Type B pancreatic cell (in vitro differentiated cells): ENCODE results near the gene FAHD2A. TPM values are rescaled to one million over a fixed set of nuclear protein-coding genes. Genes with fewer than 3 reads are reported as not detected.

Source experiments
- DNase-seq: peaks from one replicate; pipeline ENCODE4 v3.0.0; 2021; ENCODE audit warnings: mixed read lengths; ENCODE audit not compliant: unreplicated experiment; ENCODE audit errors: extremely low spot score
- H3K27ac Mint-ChIP-seq: 2 replicates; pipeline ENCODE4 v1.8.0; 2021; ENCODE audit warnings: mild to moderate bottlenecking, mixed read lengths
- H3K27me3 Mint-ChIP-seq: 2 replicates; pipeline ENCODE4 v1.8.0; 2021; ENCODE audit warnings: mixed read lengths
- H3K36me3 Mint-ChIP-seq: 2 replicates; pipeline ENCODE4 v1.8.0; 2021; ENCODE audit warnings: mixed read lengths
- H3K4me1 Mint-ChIP-seq: one replicate; pipeline ENCODE4 v1.8.0; 2021; ENCODE audit warnings: mixed read lengths; ENCODE audit not compliant: unreplicated experiment
- H3K4me3 Mint-ChIP-seq: 2 replicates; pipeline ENCODE4 v1.8.0; 2021; ENCODE audit warnings: mild to moderate bottlenecking, mixed read lengths
- H3K9me3 Mint-ChIP-seq: 2 replicates; pipeline ENCODE4 v1.8.0; 2021; ENCODE audit warnings: mixed read lengths
- CTCF ChIP-seq: fragments of 200-600 bp; sonication (generic); conservative IDR thresholded peaks from 2 replicates; pipeline ENCODE4 v1.5.0; 2021; ENCODE audit warnings: antibody characterized with exemption, mild to moderate bottlenecking
- total RNA-seq: library from RNA; stranded (reverse); gene quantifications from 2 replicates; pipeline ENCODE4 v1.2.1, GENCODE V29; 2021; ENCODE audit warnings: low replicate concordance

Gene FAHD2A
- total RNA-seq, 1 donor from 2014 or later = 39.2 TPM

- DNase-seq = no peak
- Mint-ChIP-seq H3K4me1 (no peaks in the 10 kb centered on the region), H3K9me3 (no peaks in the 10 kb centered on the region), H3K36me3 (no peaks in the 10 kb centered on the region), H3K27me3 (peaks cover 3% of the 10 kb centered on the region), H3K4me3 (no peak overlapping the region), H3K27ac (no peak overlapping the region)
- no peak for TF ChIP-seq CTCF
Observed at GRCh38 chr2:95390881-95391321, 11.6 kb upstream of the FAHD2A start.

GRCh38 chr2:95391641-95392310 is 10.7 kb upstream of the FAHD2A start:
- no peak for DNase-seq
- TF ChIP-seq CTCF = no peak
- Mint-ChIP-seq H3K4me3 (no peak overlapping the region), H3K9me3 (no peaks in the 10 kb centered on the region), H3K27ac (no peak overlapping the region), H3K27me3 (no peaks in the 10 kb centered on the region), H3K36me3 (no peaks in the 10 kb centered on the region), H3K4me1 (no peaks in the 10 kb centered on the region)

GRCh38 chr2:95392320-95392719 is 10.2 kb upstream of the FAHD2A start:
- no peaks in the 10 kb centered on the region for H3K27me3 Mint-ChIP-seq
- H3K36me3 Mint-ChIP-seq = no peaks in the 10 kb centered on the region
- no peaks in the 10 kb centered on the region for H3K9me3 Mint-ChIP-seq
- DNase-seq = no peak
- no peak for TF ChIP-seq CTCF
- H3K27ac Mint-ChIP-seq = no peak overlapping the region
- H3K4me1 Mint-ChIP-seq = no peaks in the 10 kb centered on the region
- no peak overlapping the region for H3K4me3 Mint-ChIP-seq

GRCh38 chr2:95392730-95393455 is 9.6 kb upstream of the FAHD2A start:
- no peaks in the 10 kb centered on the region for H3K4me1 Mint-ChIP-seq
- H3K4me3 Mint-ChIP-seq = no peak overlapping the region
- no peaks in the 10 kb centered on the region for H3K9me3 Mint-ChIP-seq
- H3K36me3 Mint-ChIP-seq = no peaks in the 10 kb centered on the region
- peak; percentile 52 for TF ChIP-seq CTCF
- no peaks in the 10 kb centered on the region for H3K27me3 Mint-ChIP-seq
- DNase-seq = no peak
- H3K27ac Mint-ChIP-seq = no peak overlapping the region

- Mint-ChIP-seq H3K36me3 (no peaks in the 10 kb centered on the region), H3K27me3 (no peaks in the 10 kb centered on the region), H3K4me1 (no peaks in the 10 kb centered on the region), H3K9me3 (no peaks in the 10 kb centered on the region), H3K27ac (no peak overlapping the region), H3K4me3 (no peak overlapping the region)
- no peak for DNase-seq
- TF ChIP-seq CTCF = no peak
Observed at GRCh38 chr2:95393901-95394300, 8.6 kb upstream of the FAHD2A start.
